IPS-15b (cell line): ENCODE measurements around the gene VAV2.
A peak's percentile ranks its signal among the peaks of the same experiment; 100 is the strongest.

ENCODE experiments used
- H3K27me3 ChIP-seq: one replicate; pipeline ENCODE4 v1.6.1; 2013; ENCODE audit warnings: low read length; ENCODE audit not compliant: control insufficient read depth, insufficient read depth
- H3K36me3 ChIP-seq: one replicate; pipeline ENCODE4 v1.6.1; 2013; ENCODE audit warnings: low read length; ENCODE audit not compliant: control insufficient read depth, insufficient read depth
- H3K4me1 ChIP-seq: one replicate; pipeline ENCODE4 v1.6.1; 2013; ENCODE audit warnings: mild to moderate bottlenecking, low read length; ENCODE audit not compliant: control insufficient read depth, insufficient read depth
- H3K4me3 ChIP-seq: one replicate; pipeline ENCODE4 v1.5.1; 2013; ENCODE audit warnings: low read depth, low read length
- H3K9ac ChIP-seq: one replicate; pipeline ENCODE4 v1.6.1; 2013; ENCODE audit warnings: low read depth, mild to moderate bottlenecking, low read length
- H3K9me3 ChIP-seq: one replicate; pipeline ENCODE4 v1.6.1; 2013; ENCODE audit warnings: mild to moderate bottlenecking, low read length; ENCODE audit not compliant: control insufficient read depth, insufficient read depth

Gene VAV2

DNA sequence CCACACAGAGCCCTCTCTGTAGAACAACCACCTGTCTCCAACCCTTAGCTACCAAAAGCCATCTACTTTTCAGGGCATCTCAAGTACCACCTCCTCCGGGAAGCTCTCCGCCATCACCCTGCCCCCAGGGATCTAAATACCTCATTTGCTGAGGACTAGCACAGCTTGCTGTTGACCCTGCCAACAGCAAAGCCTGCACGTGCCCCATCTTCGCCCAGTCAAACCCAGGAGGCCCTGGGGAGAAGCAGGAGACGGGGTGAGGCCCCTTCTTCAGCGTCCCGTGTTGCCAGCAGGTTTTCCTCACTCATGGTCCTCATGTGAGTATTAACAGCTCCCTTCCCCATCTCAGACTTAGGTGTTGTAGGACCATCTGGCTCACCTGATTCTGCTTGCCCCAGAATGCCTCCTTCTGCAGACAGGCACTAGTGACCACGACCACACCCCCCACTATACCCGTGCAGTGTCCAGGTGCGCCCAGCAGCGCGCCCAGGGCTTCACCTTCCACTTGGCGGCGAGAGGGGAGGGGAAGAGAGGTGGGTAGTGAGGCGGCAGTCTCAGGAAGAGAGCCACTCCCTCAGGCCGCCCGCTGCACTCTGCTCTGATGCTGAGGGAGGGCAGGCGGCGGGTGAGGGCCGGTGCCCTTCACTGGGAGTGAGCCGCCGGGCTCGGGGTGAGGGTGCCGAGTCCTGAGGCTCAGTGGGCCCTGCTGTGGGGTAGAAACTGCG lies 11.1 kb downstream of the VAV2 start:
- no peaks in the 10 kb centered on the region for H3K4me1 ChIP-seq
- H3K36me3 ChIP-seq: peaks cover 10% of the 10 kb centered on the region
- no peak overlapping the region for H3K9ac ChIP-seq
- no peaks in the 10 kb centered on the region for H3K27me3 ChIP-seq
- H3K4me3 ChIP-seq: no peak overlapping the region
- H3K9me3 ChIP-seq: no peaks in the 10 kb centered on the region

DNA sequence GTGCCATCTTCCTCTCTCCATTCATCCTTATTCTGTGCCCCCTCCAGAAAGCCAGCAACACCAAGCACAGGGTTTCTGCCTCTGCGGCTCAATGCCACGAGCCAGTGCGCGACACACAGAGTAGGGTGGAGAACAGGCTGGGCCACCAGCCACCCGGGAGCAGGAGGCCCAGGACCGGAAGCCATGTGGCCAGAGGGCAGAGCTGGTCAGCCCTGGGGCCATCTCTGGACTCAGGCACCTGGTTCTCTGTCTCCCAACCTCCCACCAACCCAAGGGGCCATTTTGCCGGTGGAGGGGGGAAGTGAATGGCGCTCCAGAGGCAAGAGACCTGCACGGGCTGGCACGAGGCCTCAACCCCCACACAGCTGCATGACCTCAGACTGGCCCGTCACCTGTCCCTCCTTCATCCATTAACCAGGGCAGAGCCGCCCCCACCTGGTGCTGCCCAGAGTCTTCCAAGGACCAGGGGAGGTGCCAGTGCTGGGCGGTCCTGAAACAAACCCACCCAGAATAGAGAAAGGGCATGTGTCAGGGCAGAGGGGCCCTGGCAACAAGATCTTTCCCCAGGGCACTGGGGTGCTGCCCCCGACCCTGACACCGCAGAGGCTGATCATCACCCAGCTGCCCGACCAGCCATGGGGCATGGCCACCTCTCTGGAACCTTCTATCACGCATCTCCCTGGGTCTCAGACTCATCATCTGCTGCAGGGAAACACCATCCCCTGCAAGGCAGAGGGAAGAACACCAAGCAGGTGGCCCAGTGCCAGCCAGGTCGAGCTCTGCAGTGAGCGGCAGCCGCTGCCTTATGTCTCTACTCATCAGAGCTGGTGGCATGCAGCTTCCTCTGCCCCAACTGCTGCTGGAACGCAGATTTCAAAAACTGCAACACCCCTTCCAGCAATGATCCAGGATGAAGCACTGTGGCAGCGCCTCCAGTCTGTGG lies 11.9 kb downstream of the VAV2 start:
- Histone ChIP-seq H3K9me3 (no peaks in the 10 kb centered on the region), H3K9ac (no peak overlapping the region), H3K4me3 (no peak overlapping the region), H3K36me3 (peaks cover 10% of the 10 kb centered on the region), H3K27me3 (no peaks in the 10 kb centered on the region), H3K4me1 (no peaks in the 10 kb centered on the region)

DNA sequence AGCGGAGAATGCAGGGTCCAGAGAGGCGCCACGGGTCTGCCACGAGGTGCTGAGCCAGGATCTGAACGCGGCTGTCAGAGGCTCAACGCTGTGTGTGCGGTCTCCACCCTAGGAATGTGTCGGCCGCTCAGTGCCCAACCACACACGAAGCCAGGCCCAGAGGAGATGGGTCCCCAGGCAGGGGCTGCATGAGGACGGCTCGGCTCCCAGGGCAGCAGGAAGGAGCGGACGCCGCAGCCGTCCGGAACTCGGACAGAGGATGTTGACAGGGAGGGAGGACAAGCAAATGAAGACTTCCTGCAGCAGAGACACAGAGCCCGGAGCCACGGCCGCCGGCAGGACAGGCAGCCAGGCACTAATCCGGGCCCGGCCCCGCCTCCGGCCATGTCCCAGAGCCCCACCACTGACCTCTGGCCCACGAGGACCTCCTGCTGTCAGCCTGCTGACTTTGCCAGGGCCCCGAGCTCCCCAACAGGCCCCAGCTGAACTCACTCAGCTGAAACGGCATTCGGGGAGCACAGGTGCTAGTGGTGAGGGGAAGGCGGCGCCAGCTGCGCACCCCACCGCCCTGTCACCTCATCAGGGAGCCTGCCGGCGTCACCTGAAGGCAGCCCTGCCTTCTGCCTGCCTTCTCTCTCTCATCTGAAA lies 12.7 kb downstream of the VAV2 start:
- Histone ChIP-seq H3K4me1 (no peaks in the 10 kb centered on the region), H3K27me3 (no peaks in the 10 kb centered on the region), H3K36me3 (peaks cover 10% of the 10 kb centered on the region), H3K9ac (no peak overlapping the region), H3K4me3 (no peak overlapping the region), H3K9me3 (no peaks in the 10 kb centered on the region)

DNA sequence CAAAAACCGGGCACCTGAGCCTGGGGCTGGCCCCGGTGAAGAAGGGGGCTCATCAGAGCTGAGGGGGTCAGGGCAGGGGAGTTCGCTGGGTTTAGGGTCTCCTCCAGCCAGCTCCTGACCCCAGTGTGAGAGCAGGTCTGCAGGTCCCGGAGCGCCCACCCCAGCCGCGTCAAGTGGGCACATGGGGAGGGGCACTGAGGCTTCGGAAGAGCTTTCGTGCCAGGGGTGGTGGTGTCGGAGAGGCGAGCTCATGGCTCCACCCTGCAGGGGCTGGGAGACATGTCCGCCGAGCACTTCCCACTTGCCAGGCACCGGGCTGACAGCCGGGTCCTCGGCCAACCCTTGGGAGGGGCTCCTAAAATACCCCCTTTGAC lies 13.2 kb downstream of the VAV2 start:
- Histone ChIP-seq H3K4me1 (no peaks in the 10 kb centered on the region), H3K4me3 (no peak overlapping the region), H3K9me3 (no peaks in the 10 kb centered on the region), H3K36me3 (peaks cover 10% of the 10 kb centered on the region), H3K27me3 (no peaks in the 10 kb centered on the region), H3K9ac (no peak overlapping the region)

DNA sequence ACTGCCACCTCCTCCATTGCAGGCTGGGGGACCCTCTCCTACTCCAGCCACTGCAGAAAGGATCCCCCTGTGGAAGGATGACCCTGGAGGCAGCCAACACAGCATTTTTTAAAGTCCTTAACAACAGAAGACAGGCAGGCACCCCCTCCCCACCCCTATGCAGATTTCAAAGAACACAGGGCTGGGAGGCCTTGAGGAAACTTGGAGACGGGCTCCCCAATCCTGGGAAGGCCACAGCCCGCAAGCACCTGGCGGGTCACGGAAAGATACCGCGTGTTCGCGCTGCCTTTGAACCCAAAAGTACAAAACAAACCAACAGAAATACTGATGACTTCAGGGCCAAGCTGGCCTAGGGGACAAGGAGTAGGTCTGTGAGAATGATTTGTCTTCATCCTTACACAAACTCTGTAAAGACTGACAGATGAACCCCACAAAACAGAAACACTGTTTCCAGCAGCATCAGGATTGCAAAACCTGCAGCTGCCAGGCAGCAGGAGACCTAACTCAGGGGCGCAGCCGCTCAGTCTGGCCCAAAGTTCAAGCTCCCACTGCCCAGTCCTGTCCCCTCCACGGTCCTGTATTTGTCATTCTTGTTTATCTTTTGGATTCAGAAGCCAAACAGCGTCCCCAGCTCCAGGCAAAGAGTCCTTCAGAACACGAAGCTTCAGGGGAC lies 13.8 kb downstream of the VAV2 start:
- Histone ChIP-seq H3K4me1 (no peaks in the 10 kb centered on the region), H3K27me3 (no peaks in the 10 kb centered on the region)

DNA sequence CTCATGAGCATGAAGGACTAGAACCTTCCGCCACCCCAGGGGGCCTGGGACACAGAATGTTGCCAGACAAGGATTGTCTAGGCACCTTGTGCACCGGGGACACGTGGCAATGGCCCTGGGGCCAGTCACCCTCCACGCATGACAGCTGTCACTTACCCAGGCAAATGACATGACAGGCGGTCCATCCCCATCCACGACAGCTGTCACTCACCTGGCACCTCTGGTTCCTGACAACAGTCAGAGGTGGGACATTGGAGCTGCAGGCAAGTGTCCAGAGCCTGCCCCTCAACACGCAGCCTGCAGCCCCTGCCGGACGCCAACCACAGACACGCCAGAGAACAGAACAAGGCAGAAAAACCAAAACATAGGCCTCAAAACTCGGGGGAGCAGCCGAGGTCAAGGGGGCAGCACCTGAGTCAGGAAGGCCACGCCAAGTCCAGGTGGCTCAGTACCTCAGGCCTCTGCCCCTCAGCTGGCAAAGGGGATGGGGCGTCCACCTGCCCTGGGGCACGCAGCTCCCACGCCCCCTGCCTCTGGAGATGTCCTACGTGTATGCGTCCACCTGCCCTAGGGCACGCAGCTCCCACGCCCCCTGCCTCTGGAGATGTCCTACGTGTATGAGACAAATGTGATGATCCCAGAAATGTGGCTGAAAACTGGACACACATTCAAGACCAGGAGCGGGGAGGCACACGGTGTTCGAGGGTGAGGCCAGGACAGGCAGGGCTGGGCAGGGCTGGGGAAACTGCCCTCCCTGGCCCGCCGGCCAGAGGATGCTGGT lies 14.5 kb downstream of the VAV2 start:
- Histone ChIP-seq H3K4me1 (no peaks in the 10 kb centered on the region), H3K27me3 (no peaks in the 10 kb centered on the region)

More for the DNA sequence above, 13.8 kb downstream of the VAV2 start:
- no peaks in the 10 kb centered on the region for H3K9me3 ChIP-seq
- H3K4me3 ChIP-seq: no peak overlapping the region
- peaks cover 10% of the 10 kb centered on the region for H3K36me3 ChIP-seq
- no peak overlapping the region for H3K9ac ChIP-seq

DNA sequence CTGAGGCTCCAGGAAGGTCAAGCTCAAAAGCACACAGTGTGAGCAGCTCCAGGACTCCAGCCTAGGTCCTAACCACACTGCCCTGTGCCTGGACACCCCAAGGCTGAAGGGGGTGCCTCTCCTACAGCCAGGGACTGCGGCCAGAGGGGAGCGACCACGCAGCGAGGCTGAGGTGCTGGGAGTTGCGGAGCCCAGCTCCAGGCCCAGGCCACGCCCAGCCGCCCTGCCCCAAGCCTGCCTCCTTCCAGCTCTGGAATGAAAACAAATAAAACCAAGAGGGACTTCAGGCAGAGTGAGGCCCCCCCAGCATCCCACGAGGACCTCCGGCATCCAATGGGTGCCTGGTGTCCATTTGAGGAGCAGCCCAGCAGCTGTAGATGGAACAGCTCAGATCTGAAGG lies 15.2 kb downstream of the VAV2 start:
- H3K4me1 ChIP-seq: peaks cover 2% of the 10 kb centered on the region
- H3K27me3 ChIP-seq: no peaks in the 10 kb centered on the region
- no peaks in the 10 kb centered on the region for H3K9me3 ChIP-seq
- H3K36me3 ChIP-seq: peaks cover 8% of the 10 kb centered on the region
- no peak overlapping the region for H3K4me3 ChIP-seq
- no peak overlapping the region for H3K9ac ChIP-seq

More for the DNA sequence above, 14.5 kb downstream of the VAV2 start:
- Histone ChIP-seq H3K9ac (no peak overlapping the region), H3K9me3 (no peaks in the 10 kb centered on the region), H3K4me3 (no peak overlapping the region), H3K36me3 (peaks cover 10% of the 10 kb centered on the region)

DNA sequence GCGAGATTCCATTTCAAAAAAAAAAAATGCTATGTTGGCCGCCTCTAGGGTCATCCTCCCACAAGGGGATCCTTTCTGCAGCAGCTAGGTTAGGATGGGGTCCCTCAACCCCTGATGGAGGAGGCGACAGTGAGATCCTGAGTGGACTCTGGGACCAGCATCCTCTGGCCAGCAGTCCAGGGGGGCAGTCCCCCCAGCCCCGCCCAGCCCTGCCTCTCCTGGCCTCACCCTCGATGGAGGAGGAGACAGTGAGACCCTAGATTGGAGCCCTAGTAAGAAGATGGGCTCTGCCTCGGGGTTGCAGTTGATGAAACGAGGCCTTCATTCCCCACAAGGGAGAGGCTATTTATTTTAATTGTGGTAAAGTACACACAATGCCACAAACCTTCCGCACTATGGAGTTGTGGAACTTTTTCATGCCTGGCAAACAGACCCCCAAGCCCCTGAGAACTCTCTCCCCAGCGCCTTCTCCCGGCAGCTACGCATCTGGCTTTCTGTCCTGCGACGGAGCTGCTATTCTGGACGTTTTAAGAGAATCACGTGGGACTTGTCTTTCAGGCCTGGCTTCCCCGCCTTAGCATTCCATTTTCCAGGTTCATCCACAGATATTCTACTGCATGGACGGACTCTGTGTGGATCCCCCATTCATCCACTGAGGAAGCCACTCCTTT lies 15.8 kb downstream of the VAV2 start:
- H3K27me3 ChIP-seq: no peaks in the 10 kb centered on the region
- H3K9me3 ChIP-seq: no peaks in the 10 kb centered on the region
- H3K4me3 ChIP-seq: no peak overlapping the region
- H3K4me1 ChIP-seq: peaks cover 5% of the 10 kb centered on the region
- H3K9ac ChIP-seq: no peak overlapping the region
- peaks cover 7% of the 10 kb centered on the region for H3K36me3 ChIP-seq

DNA sequence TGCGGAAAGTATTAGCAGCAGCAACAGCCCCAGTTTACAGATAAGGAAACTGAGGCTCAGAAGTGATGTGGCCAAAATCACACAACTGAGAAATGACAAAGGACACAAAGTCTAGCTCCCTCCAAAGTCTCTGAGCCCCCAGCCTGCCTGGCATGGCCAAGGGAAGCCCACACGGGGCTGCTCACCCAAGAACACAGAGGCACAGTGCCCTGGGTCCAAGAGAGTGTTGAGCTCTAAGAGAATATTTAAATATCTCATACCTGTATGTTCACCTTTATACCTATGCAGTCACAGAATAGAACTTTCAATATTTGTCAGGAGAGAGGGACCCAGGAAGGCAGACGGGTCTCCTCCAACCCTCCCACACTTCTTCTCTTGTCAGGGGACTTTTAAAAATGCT lies 16.6 kb downstream of the VAV2 start:
- Histone ChIP-seq H3K36me3 (peaks cover 7% of the 10 kb centered on the region), H3K4me1 (peaks cover 5% of the 10 kb centered on the region), H3K9me3 (no peaks in the 10 kb centered on the region), H3K9ac (no peak overlapping the region), H3K4me3 (no peak overlapping the region), H3K27me3 (no peaks in the 10 kb centered on the region)

DNA sequence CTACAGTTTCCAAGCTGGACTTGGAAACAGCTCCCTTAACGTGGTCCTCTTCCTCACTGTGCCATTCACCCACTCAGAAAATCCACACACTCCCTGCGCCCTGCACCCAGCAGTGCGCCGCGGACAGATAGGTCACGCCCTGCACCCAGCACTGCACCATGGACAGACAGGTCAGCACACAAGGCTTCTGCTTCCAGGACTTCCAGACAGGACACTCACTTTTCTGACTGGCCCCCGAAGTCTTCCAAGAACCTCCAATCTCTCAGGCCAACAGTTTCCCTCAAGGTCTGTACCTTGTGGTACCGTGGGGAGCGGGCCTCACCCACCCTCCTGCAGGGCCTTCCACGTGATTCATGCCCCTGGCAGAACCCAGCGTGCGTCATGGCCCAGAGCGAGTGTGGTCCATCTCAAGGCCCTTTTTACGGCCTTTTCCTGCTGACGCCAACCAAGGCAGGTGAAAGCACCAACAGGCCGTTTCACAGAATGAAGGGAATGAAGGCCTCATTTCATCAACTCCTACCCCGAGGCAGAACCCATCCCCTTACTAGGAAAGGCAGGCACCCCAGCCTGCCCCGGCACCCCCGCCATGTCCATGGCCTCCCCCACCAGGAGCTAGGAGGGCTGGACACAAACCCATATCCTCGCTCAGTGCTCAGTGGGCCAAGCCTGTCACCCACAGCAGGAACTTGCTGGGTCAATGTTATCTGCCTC lies 17.3 kb downstream of the VAV2 start:
- Histone ChIP-seq H3K36me3 (peaks cover 7% of the 10 kb centered on the region), H3K4me1 (peaks cover 5% of the 10 kb centered on the region), H3K27me3 (no peaks in the 10 kb centered on the region), H3K9ac (peak overlapping the region; percentile 47), H3K9me3 (no peaks in the 10 kb centered on the region), H3K4me3 (no peak overlapping the region)
